H9 (cell line): ENCODE results near the gene ARHGEF7. TPM values are rescaled to one million over a fixed set of nuclear protein-coding genes. Genes with fewer than 3 reads are reported as not detected.

ENCODE experiments used
- DNase-seq: peaks from one replicate; pipeline ENCODE4 v3.0.0-alpha.2; 2017
- H2AFZ ChIP-seq: one replicate; pipeline ENCODE4 v1.6.1; 2013; ENCODE audit warnings: mild to moderate bottlenecking, low read length, control low read depth, moderate library complexity
- H2AK5ac ChIP-seq: 2 replicates; pipeline ENCODE4 v1.6.1; 2013; ENCODE audit warnings: low read length, control low read depth, mixed read lengths; ENCODE audit not compliant: insufficient read length
- H2BK120ac ChIP-seq: one replicate; pipeline ENCODE4 v1.6.1; 2013; ENCODE audit warnings: low read depth, mild to moderate bottlenecking, low read length, control low read depth, inconsistent platforms; ENCODE audit not compliant: poor library complexity, severe bottlenecking
- H2BK12ac ChIP-seq: 2 replicates; pipeline ENCODE4 v1.6.1; 2013; ENCODE audit warnings: low read length, control low read depth, mixed read lengths, low read depth; ENCODE audit not compliant: insufficient read length
- H2BK15ac ChIP-seq: 2 replicates; pipeline ENCODE4 v1.6.1; 2013; ENCODE audit warnings: low read depth, low read length, control low read depth
- H2BK20ac ChIP-seq: one replicate; pipeline ENCODE4 v1.6.1; 2013; ENCODE audit warnings: low read depth, mild to moderate bottlenecking, low read length, control low read depth, inconsistent platforms; ENCODE audit not compliant: poor library complexity, severe bottlenecking
- H2BK5ac ChIP-seq: 2 replicates; pipeline ENCODE4 v1.6.1; 2013; ENCODE audit warnings: low read length, control low read depth, mixed read lengths; ENCODE audit not compliant: insufficient read length
- H3K14ac ChIP-seq: 2 replicates; pipeline ENCODE4 v1.6.1; 2013; ENCODE audit warnings: low read length, control low read depth; ENCODE audit not compliant: insufficient read depth
- H3K18ac ChIP-seq: 2 replicates; pipeline ENCODE4 v1.6.1; 2013; ENCODE audit warnings: low read depth, mild to moderate bottlenecking, mixed read lengths, low read length, control low read depth; ENCODE audit not compliant: insufficient read length
- H3K23ac ChIP-seq: 2 replicates; pipeline ENCODE4 v1.6.1; 2013; ENCODE audit warnings: low read length, control low read depth, mixed read lengths, low read depth; ENCODE audit not compliant: insufficient read length
- H3K23me2 ChIP-seq: 2 replicates; pipeline ENCODE4 v1.6.1; 2013; ENCODE audit warnings: low read depth, mild to moderate bottlenecking, mixed read lengths, low read length, control low read depth; ENCODE audit not compliant: insufficient read length, poor library complexity, severe bottlenecking
- H3K27ac ChIP-seq: 2 replicates; pipeline ENCODE4 v1.5.1; 2013; ENCODE audit warnings: low read length, control low read depth, mixed read lengths, low read depth; ENCODE audit not compliant: insufficient read length
- H3K27me3 ChIP-seq: 2 replicates; pipeline ENCODE4 v1.6.1; 2013; ENCODE audit warnings: low read length, control low read depth, inconsistent platforms; ENCODE audit not compliant: insufficient read depth
- H3K4ac ChIP-seq: 2 replicates; pipeline ENCODE4 v1.6.1; 2013; ENCODE audit warnings: low read depth, mild to moderate bottlenecking, control low read depth, inconsistent platforms, low read length, moderate library complexity
- H3K4me1 ChIP-seq: 2 replicates; pipeline ENCODE4 v1.6.1; 2013; ENCODE audit warnings: low read length, control low read depth, inconsistent platforms; ENCODE audit not compliant: insufficient read depth
- H3K4me2 ChIP-seq: 2 replicates; pipeline ENCODE4 v1.6.1; 2013; ENCODE audit warnings: low read length, control low read depth, mixed read lengths; ENCODE audit not compliant: insufficient read length, insufficient read depth
- H3K56ac ChIP-seq: 2 replicates; pipeline ENCODE4 v1.6.1; 2013; ENCODE audit warnings: low read depth, mild to moderate bottlenecking, mixed read lengths, low read length, control low read depth; ENCODE audit not compliant: insufficient read length
- H3K79me1 ChIP-seq: 2 replicates; pipeline ENCODE4 v1.6.1; 2013; ENCODE audit warnings: low read depth, mild to moderate bottlenecking, moderate library complexity, low read length, control low read depth, inconsistent platforms; ENCODE audit not compliant: insufficient read depth, poor library complexity, severe bottlenecking
- H3K79me2 ChIP-seq: 2 replicates; pipeline ENCODE4 v1.6.1; 2013; ENCODE audit warnings: low read length, control low read depth, inconsistent platforms; ENCODE audit not compliant: insufficient read depth
- H3K9ac ChIP-seq: 2 replicates; pipeline ENCODE4 v1.6.1; 2013; ENCODE audit warnings: low read length, control low read depth, mixed read lengths; ENCODE audit not compliant: insufficient read length; ENCODE audit errors: extremely low read depth
- H3K9me3 ChIP-seq: one replicate; pipeline ENCODE4 v1.6.1; 2013; ENCODE audit warnings: low read depth, low read length, inconsistent platforms; ENCODE audit not compliant: control insufficient read depth
- H3T11ph ChIP-seq: one replicate; pipeline ENCODE4 v1.6.1; 2013; ENCODE audit warnings: mild to moderate bottlenecking, low read length, control low read depth, inconsistent platforms
- H4K20me1 ChIP-seq: one replicate; pipeline ENCODE4 v1.6.1; 2013; ENCODE audit not compliant: control insufficient read depth, insufficient read length, insufficient read depth
- H4K5ac ChIP-seq: 2 replicates; pipeline ENCODE4 v1.6.1; 2013; ENCODE audit warnings: low read depth, mild to moderate bottlenecking, mixed read lengths, low read length, control low read depth; ENCODE audit not compliant: insufficient read length
- H4K8ac ChIP-seq: replicated peaks from 2 replicates; pipeline ENCODE4 v1.6.1; 2013; ENCODE audit warnings: low read length, control low read depth, mixed read lengths, low read depth; ENCODE audit not compliant: insufficient read length
- H4K91ac ChIP-seq: 2 replicates; pipeline ENCODE4 v1.6.1; 2013; ENCODE audit warnings: low read depth, mild to moderate bottlenecking, moderate library complexity, mixed read lengths, low read length, control low read depth; ENCODE audit not compliant: insufficient read length
- H3K27ac Mint-ChIP-seq, 3 experiments: 2 replicates in 2 of 3; 3 replicates in 1 of 3; pipeline ENCODE4 v1.8.0; 2020 to 2021; ENCODE audit warnings: mixed read lengths in 3 of 3, mild to moderate bottlenecking in 1 of 3, moderate library complexity in 1 of 3
- H3K27me3 Mint-ChIP-seq: 2 replicates; pipeline ENCODE4 v1.8.0; 2021; ENCODE audit warnings: low read depth, mild to moderate bottlenecking, moderate library complexity, mixed read lengths
- H3K36me3 Mint-ChIP-seq, 3 experiments: 2 replicates in 2 of 3; 3 replicates in 1 of 3; pipeline ENCODE4 v1.8.0; 2020 to 2021; ENCODE audit warnings: low read depth in 3 of 3, mixed read lengths in 3 of 3; ENCODE audit not compliant: insufficient read depth in 1 of 3
- H3K4me1 Mint-ChIP-seq, 2 experiments: 2 replicates each; pipeline ENCODE4 v1.8.0; 2020; ENCODE audit warnings: mixed read lengths in 2 of 2
- H3K4me3 Mint-ChIP-seq, 2 experiments: 2 replicates in 1 of 2; 3 replicates in 1 of 2; pipeline ENCODE4 v1.8.0; 2020 to 2021; ENCODE audit warnings: mild to moderate bottlenecking in 2 of 2, mixed read lengths in 2 of 2, moderate library complexity in 1 of 2
- H3K9me3 Mint-ChIP-seq, 2 experiments: 2 replicates in 1 of 2; 3 replicates in 1 of 2; pipeline ENCODE4 v1.8.0; 2020; ENCODE audit warnings: mild to moderate bottlenecking in 2 of 2, mixed read lengths in 2 of 2, moderate library complexity in 1 of 2
- CTCF ChIP-seq: fragments of 200-600 bp; sonication (generic); conservative IDR thresholded peaks from 3 replicates; pipeline ENCODE4 v1.8.0; 2021; ENCODE audit warnings: antibody characterized with exemption, mild to moderate bottlenecking
- WGBS: extraction: QIAGEN DNeasy Blood & Tissue Kit; methylation state at CpG from one replicate; pipeline ENCODE4 v1.1.7; 2013; ENCODE audit warnings: missing lambda C conversion rate, low lambda C conversion rate, mixed read lengths; ENCODE audit not compliant: insufficient read length; ENCODE audit errors: extremely low coverage; 5-methylcytosine and 5-hydroxymethylcytosine counted together
- total RNA-seq: library from RNA; stranded (reverse); gene quantifications from 2 replicates; pipeline ENCODE4 v1.2.1, GENCODE V29; 2021

ARHGEF7 gene
- total RNA-seq, 1 experiment from 2014 or later = 51.9 TPM

- Histone ChIP-seq H3K27me3 (peaks cover 29% of the 10 kb centered on the region; the same call in 1 of the 2 replicates), H3K56ac (no peak overlapping the region), H3K79me2 (no peaks in the 10 kb centered on the region), H3T11ph (no peak overlapping the region), H4K91ac (no peak overlapping the region), H3K14ac (peak overlapping the region; percentile 60; the same call in 1 of the 2 replicates), H2BK5ac (no peak overlapping the region), H3K79me1 (no peaks in the 10 kb centered on the region), H3K4ac (no peak overlapping the region), H3K18ac (no peak overlapping the region), H3K4me2 (peak overlapping the region; percentile 93), H2BK20ac (no peak overlapping the region), H4K5ac (no peak overlapping the region), H3K9me3 (no peaks in the 10 kb centered on the region), H2BK12ac (no peak overlapping the region), H3K4me1 (no peaks in the 10 kb centered on the region), H2AFZ (no peak overlapping the region), H4K8ac (no peak overlapping the region), H2AK5ac (no peak overlapping the region), H2BK15ac (no peak overlapping the region), H2BK120ac (no peak overlapping the region), H3K23ac (no peak overlapping the region), H3K27ac (no peak overlapping the region), H4K20me1 (no peaks in the 10 kb centered on the region), H3K9ac (no peak overlapping the region), H3K23me2 (peaks cover 9% of the 10 kb centered on the region)
- H3K27me3 Mint-ChIP-seq = peaks cover 78% of the 10 kb centered on the region
- TF ChIP-seq CTCF = no peak
- peaks cover 10% of the 10 kb centered on the region in 2 experiments for H3K4me1 Mint-ChIP-seq
- no CpG with 5 or more reads among the region's 39 CpGs for WGBS
- peak overlapping the region in 1 of 3 experiments; percentile 43; a peak in 2 of 7 replicates for H3K27ac Mint-ChIP-seq
- H3K4me3 Mint-ChIP-seq = peak overlapping the region; percentile 74 to 95
- DNase-seq = no peak
- peaks cover 4 to 6% of the 10 kb centered on the region in 2 experiments; a peak in 3 of 5 replicates for H3K9me3 Mint-ChIP-seq
- peaks cover 0 to 4% (median 0%) of the 10 kb centered on the region in 3 experiments; a peak in 2 of 7 replicates for H3K36me3 Mint-ChIP-seq
Observed at GRCh38 chr13:111115965-111116521, 933 bp downstream of the ARHGEF7 start.
